ENCODE data around the gene ITPR1.

ITPR1 gene

GRCh38 chr3:4797201-4797705, 304.1 kb downstream of the ITPR1 start:
- no peak for DNase-seq

DNA sequence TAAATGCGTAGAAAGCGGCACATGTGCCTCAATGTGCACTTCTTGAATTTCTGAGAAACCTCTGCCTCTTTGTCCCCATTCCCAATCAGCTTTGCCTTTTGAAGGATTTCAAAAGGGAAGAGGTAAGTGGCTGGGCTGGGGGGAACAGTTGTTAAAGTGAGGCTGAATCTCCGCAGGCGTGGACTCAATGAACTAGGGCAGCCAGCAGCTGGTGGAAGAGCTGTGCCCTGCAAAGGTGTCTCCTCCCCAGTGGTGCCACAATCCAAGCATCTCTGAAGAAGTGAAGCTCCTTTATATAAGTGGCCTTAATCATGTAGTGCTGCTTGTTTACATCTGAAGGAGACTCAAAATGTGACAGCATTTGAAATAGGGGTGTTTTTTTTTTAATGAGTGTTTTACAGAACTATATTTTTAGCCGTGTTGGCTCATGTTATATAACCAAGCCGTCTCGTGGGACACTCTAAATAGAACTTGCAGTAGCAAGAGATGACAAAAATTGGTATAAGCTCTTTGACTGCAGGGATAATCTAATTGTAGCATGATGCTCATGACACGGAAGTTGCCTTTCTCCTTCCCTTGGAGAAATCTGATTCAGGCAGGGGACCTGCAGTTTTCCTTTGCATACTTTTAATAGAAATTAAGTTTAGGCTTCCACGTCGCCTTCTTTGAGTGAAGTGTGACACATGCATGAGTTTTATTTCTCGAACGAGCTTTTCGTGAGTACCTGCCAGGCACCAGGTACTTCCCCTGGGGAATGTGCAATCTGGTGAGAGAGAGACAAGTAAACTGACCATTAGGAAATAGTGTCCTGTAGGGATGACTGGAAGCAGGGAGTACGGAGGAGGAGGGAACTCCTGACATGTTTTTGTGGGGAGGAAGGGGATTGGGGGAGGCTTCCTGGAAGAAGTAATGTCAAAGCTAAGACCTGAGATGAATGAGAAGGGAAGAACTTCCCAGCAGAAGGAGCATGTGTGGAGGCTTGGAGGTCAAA, 306.4 kb downstream of the ITPR1 start:
- DNase-seq = no peak

DNA sequence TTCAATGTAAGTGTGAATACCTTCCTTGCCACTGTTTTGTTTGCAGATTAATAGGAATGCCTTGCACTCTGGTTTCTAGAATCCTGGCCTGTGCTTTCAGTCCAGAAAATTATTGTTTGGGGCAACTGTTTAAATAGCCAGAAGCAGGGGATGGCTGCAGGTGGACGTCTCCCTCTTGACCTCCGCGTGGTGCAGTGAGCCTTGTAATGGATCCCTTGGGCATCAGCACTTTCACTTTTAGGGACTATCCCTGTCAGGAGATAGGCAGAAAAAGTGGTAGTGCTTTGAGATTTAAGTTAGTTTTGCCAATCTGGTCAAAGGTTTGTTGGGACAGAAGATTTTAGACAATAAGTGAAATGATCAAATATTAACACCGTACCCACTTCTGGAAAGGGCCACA, 307.4 kb downstream of the ITPR1 start:
- no peak for DNase-seq

DNA sequence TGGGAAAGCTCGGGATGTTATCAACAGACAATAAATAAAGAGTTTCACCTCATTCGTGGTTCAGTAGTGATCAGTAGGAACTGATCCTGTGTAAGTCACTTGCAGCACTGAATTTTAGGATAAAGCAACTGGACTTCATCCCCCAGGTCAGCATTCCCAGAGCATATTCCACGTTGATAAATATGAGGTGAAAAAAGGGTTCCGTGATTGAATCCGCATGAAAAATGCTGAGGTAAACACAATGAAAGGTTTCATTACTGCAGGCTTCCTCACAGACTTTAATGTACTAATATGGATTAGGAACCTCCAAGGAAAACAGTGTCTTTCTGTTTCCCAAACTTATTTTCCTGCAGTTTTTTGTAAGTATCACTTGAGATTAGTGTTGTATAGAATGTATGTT, 308.7 kb downstream of the ITPR1 start:
- no peak for DNase-seq

DNA sequence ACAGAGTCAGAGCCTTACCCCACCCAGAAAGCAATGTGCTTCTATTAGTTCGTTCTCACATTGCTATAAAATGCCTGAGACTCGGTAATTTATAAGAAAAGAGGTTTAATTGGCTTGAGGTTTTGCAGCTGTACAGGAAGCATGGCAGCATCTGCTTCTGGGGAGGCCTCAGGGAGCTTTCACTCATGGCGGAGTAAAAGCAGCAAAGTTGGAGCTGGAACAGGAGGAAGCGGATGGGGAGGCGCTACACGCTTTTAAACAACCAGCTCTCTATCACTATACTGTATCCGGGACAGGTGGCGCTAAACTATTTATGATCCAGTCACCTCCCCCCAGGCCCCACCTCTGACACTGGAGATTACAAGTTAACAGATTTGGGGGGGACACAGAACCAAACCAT, 309.8 kb downstream of the ITPR1 start:
- DNase-seq = no peak

DNA sequence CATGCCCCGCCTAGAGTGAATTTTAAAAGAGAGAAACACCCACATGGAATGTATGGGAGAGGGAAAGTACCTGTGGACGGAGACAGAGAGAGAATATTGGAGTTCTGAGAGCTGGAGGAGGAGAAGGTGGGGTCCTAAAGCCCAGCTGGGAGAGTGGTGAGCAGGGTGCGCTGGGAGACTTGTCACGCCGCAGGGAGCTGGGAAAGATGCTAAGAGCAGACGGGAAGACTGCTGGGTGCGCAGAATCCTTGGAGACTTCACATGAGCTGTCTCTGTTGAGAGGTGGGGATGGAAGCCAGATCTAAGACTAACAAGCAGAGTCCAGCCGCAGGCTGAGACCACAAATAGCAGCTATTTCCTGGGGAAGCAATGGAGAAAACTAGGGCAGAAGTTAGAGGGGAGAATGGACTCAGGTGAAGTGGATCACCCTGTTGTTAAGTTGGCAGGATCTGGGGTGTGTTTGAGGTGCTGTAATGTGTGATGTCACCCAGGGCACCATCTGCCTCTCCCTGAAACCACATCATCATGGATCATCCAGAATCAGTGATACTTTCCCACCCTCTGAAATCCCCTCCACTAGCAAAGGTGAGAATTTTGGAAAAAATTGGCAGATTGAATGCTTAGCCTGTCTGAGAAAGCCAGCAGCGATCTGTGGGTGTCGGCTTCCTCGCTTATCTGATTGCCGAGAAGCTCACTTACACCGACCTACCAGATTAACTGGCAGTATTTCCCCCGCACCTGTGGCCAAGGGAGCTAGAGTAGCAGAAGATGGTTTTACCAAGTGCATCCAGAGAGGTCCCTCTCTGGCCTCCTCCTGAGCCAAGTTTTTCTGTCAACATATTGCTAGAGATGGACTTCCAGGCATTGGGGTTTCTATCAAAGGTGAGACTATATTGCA, 311.3 kb downstream of the ITPR1 start:
- no peak for DNase-seq

DNA sequence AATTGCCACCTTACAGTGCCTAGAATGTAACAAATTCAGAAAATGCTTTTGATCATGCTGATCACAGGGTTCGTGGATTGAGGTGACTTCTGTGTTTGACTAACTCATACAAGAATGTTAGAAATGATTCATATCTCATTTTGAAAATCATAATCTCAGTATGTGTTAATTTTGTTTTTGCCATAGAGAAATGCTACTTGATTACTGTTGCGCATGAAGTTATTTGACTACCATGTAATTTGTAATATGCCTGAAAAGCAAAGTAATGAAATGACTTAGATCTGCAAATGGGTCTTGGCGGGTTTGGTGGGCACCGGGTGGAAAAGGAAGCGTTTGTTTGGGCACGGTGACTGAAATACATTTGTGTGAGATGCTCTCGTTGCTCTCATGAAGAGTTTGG, 312.5 kb downstream of the ITPR1 start:
- DNase-seq = no peak

DNA sequence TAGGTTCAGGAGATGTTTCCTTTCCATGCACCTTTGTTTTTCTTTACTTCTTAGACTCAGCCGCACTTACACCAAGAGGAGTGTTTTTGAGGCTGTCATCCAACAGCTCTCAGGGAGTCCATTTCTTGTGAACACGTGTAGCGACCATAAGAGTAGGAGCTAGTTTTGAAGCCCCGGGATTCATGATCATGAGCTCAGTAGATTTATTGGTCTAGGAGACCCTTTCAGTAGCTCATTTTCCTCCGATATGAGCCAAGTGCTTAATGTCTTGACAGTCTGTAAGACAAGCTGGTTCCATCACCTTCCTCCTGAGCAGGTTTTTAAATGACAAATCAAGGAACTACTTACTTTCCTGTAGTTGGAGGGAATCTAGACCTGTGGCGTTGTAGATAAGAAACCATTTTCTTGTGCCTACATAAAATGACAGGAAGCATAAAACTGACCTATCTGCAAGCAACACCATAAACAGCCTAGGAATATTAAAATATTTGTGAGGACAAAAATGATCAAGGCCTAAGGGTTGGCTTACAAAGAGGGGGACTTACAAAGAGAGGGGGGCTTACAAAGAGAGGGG, 313.5 kb downstream of the ITPR1 start:
- DNase-seq = no peak

DNA sequence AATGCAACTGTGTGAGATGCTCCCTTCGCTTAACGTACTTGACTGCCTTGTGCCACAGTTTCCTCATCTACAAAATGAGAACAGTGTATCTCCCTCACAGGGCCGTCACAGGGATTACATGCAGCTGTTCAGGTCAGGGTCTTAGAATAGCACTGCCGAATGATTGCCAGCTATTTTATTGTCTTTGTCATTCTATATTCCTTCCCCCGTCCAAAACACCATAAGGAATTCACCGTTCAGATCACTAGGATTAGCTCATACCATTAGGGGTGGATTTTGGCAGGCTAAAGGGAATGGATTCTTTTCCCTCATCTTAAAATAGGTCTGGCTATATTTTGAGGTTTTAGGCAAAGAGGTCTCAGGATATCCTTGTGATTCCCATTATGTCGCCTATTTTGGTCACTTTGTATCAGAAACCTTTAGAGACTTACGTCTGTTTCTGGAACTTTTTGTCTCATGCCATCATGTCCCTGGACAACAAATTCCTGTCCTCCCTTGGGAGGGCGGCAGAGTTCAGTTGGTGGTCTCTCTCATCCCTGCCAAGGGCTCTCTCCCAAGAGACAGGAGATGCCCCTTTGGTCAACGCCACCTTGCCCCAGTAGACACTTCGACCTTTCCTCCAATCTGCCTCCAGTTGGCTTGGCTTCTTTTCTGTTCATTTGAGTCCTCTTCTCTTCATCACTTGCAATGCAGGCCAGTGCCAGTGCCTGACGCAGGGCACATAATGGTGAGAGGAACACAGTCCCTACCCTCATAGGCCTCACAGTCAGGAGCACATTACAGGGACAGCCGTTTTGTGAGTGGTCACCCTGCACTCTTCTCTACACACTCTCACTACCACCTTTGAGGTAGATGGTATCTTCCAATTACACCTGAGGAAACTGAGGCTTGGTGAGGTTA, 314.5 kb downstream of the ITPR1 start:
- DNase-seq = no peak

- DNase-seq = no peak
Observed at GRCh38 chr3:4808637-4809036, 315.5 kb downstream of the ITPR1 start.

DNA sequence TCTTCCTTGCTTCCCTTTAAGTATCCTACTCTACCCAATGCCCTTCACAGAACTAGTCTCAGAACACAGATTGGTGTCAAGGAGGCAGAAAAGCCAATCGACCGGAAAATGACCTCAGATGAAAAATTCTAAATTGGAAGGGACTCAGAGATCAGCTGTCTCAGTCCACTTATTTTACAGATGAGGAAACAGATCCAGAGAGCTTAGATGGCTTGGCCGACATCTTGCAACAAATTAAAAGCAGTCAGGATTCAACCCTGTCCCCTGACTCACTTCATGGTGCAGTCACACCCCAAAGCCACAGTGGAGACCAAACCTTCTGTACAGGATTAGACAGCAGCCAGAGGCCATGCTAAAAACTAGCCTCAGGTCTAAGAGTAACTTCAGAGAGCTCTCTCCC, 316.8 kb downstream of the ITPR1 start:
- no peak for DNase-seq

GRCh38 chr3:4812591-4812990, 319.4 kb downstream of the ITPR1 start:
- no peak for DNase-seq

- DNase-seq = no peak
Observed at GRCh38 chr3:4813909-4814304, 320.8 kb downstream of the ITPR1 start.

DNA sequence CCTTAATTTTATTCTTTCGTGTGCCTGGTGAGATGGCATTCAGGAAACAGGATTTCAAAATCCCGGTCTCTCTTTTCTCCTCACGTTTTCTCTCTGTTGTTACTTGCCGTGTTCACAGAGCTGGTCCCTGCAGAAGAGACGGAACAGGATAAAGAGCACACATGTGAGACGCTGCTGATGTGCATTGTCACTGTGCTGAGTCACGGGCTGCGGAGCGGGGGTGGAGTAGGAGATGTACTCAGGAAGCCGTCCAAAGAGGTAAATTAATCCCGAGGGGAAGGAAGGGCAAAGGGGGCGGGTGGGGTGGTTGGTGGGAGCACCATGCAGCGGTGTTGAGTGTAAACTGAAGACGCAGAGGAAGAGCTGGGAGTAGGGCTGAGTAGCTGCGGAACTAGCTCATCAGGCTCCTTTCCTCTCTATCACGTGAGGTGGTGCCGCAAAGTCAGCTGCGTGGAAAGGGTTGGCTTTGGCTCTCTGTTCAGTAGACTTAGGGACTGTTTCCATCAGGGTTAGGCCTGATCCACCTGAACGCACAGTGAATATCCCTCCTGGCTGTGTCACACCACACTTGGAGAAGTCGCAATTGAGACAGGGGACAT, 321.3 kb downstream of the ITPR1 start:
- no peak for DNase-seq

GRCh38 chr3:4814904-4815574, 321.9 kb downstream of the ITPR1 start:
- no peak for DNase-seq

- no peak for DNase-seq
Observed at GRCh38 chr3:4816306-4816705, 323.2 kb downstream of the ITPR1 start.

- DNase-seq = no peak
Observed at GRCh38 chr3:4816718-4817117, 323.6 kb downstream of the ITPR1 start.

- no peak for DNase-seq
Observed at GRCh38 chr3:4817128-4817527, 324.0 kb downstream of the ITPR1 start.

DNA sequence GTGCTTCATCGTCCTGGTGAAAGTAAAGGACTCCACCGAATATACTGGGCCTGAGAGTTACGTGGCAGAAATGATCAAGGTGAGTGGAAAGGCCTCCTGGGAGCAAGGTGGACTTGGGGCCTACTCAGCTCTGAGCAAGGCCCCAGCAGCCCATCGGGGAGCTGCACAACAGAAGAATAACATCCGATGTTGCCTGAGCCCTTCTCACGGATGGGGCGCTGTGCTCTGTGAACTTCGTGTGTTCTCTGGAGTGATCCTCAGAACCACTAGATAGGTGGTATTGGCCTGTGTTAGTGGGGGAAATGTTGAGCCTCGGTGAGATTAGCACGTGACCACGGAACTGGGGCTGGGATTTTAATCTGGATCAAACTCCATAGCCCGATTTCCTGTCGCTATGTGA, 325.0 kb downstream of the ITPR1 start:
- no peak for DNase-seq

DNA sequence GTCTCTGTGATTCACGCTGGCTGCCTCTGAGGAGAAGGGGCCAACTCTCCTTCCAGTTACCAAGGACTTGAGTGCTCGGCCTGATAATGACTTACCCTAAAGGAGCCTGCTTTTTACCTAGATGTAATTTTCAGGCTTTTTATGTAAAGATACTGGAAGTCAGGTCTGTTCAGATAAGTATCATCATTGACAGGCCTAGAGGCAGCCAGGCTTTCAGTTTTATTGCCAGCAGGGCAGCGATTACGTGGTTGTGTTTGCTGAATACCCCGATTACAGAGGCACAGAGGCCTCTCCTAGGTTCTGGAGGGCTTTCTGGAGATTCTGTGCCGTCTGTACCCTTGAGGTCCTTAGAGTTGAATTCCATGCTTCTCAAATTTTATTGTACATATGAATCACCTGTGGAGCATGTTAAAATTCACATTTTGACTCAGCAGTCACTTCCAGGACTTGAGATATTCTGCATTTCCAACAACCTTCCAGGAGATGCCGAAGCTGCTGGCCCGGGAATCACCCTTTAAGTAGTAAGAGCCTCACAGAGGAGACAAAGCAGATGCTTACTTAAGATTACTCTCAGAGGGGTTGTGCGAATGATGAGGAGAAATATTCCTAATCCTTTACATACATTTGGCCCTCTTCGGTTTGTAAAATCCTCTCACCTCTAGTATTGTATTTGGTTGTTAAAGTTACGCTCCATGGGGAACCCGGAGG, 326.0 kb downstream of the ITPR1 start:
- DNase-seq = no peak
